GM12865 (cell line): Measurements from ENCODE around the gene RBMS1.

Source experiments
- DNase-seq: peaks from one replicate; pipeline ENCODE4 v3.0.0; 2010; ENCODE audit warnings: low read depth
- H3K4me3 ChIP-seq: 2 replicates; pipeline ENCODE4 v1.5.1; 2011; ENCODE audit warnings: mild to moderate bottlenecking, low read depth, low read length, control low read depth
- TF ChIP-seq, protein P1 (sequence below): IDR thresholded peaks from 2 replicates; pipeline ENCODE4 v1.5.1; 2011; ENCODE audit warnings: low read length, control low read depth, low read depth, inconsistent platforms; ENCODE audit not compliant: insufficient read depth; ENCODE audit errors: missing control alignments

RBMS1 gene

DNA sequence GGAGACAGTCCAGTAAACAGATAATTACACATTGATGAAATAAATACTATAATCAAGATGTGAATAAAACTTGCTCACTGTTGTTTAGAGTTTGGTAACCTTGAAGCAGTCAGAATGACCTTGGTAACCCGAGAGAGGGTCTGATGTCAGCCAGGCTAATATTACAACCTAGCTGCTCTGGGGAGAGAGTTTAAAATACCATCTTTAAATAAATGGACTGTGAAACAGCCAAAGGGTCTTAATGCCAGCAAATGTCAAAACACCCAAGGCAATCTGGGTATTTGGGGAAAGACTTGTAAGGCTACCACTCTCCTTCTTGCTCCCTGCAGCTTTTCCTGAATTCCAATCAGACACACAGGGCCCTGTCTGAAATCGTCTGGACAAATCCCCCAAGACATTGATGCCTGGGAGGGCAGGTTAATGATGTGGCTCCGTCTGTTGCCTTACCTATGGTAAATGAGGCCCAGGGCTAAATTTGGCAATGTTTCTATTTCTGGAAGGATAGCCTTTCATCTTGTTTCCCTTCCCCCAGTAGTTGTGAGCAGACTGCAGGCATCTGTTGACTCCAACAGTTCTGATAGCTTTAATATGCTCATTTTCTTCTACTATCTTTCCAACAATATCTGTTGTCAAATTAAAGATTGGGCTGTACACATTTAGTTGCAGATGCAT lies 250.6 kb downstream of the RBMS1 start:
- TF ChIP-seq, protein P1, sequence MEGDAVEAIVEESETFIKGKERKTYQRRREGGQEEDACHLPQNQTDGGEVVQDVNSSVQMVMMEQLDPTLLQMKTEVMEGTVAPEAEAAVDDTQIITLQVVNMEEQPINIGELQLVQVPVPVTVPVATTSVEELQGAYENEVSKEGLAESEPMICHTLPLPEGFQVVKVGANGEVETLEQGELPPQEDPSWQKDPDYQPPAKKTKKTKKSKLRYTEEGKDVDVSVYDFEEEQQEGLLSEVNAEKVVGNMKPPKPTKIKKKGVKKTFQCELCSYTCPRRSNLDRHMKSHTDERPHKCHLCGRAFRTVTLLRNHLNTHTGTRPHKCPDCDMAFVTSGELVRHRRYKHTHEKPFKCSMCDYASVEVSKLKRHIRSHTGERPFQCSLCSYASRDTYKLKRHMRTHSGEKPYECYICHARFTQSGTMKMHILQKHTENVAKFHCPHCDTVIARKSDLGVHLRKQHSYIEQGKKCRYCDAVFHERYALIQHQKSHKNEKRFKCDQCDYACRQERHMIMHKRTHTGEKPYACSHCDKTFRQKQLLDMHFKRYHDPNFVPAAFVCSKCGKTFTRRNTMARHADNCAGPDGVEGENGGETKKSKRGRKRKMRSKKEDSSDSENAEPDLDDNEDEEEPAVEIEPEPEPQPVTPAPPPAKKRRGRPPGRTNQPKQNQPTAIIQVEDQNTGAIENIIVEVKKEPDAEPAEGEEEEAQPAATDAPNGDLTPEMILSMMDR = no peak
- DNase-seq = no peak
- H3K4me3 ChIP-seq = no peak overlapping the region

DNA sequence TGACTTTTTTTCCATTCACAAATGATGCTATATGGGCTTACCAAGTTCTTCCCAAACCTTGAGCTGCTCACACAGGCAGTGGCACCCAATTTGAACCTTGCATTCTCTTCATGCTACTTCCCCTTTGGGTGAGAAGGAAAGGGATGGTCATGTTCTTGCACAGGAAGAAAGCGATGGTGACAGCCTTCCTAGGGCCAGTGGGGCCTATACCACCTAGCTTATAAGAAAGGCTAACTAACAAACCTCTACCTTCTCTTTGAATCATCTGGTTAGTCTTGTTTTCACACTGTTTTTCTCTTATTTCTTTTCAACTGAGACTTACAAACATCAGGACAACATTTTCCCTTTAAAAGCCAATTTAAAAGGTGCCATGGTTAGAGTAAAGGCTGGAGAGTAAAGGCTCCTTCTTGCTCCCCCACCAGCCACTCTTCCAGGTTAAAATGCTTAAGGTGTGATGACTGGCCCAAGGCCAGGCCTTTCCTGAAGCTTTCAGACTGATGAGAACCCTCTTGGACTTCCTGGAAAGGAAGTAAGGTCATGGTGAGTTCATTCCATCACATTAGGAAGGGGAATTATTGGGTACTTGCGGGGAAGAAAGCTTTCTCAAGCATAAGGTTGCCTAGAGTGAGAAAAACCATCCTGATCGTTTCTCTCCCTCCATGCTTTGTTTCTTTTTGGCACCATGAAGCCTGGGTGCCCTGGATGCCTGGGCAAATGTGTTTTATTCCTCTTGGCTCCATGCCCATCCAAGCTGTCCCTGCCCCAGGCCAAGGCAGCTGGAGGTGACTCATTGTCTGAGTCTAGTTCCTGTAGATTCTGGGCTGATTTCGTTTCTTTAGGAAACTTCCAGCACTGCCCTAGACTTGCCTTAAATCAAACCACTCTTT lies 252.1 kb downstream of the RBMS1 start:
- DNase-seq = no peak
- no peak overlapping the region for H3K4me3 ChIP-seq
- TF ChIP-seq, protein P1 = no peak

DNA sequence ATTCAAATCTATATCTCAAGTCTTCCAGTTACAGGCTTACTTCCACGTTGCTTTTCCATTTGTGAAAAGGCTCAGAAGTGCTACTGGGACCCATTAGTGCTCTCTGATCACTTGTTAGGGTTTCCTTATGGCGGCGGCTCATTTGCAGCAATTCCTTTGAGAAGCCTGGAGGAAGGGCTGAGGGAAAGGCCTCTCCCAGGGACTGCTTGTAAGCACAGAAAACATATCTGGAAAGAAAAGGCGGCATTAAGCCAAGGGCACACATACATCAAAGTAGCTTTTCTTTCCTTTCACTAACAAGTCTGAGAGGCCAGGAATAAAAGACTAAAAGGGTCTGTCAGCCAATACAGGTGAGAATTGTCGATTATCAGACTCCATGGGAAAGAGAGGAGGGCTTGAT lies 254.2 kb downstream of the RBMS1 start:
- no peak for DNase-seq
- no peak overlapping the region for H3K4me3 ChIP-seq
- TF ChIP-seq, protein P1 = no peak

DNA sequence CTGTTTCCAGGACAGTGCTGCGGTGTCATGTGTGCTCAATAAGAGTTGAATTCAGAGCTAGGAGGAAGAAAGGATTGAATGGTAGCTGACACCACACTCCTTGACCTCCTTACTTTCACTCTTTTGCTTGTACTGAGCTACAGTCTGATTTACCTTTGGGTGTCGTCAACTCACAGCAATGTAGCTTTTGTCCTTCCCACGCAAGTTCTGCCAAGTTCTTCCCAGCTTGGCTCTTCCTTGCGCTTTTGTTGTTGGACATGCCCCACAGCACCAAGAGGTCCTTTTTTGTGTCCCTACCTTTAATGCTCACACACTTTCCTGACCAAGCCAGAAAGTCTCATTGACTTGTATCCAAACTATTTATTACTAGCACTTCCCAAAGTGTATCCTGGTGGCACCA lies 255.2 kb downstream of the RBMS1 start:
- H3K4me3 ChIP-seq = no peak overlapping the region
- no peak for DNase-seq
- TF ChIP-seq, protein P1 = no peak

DNA sequence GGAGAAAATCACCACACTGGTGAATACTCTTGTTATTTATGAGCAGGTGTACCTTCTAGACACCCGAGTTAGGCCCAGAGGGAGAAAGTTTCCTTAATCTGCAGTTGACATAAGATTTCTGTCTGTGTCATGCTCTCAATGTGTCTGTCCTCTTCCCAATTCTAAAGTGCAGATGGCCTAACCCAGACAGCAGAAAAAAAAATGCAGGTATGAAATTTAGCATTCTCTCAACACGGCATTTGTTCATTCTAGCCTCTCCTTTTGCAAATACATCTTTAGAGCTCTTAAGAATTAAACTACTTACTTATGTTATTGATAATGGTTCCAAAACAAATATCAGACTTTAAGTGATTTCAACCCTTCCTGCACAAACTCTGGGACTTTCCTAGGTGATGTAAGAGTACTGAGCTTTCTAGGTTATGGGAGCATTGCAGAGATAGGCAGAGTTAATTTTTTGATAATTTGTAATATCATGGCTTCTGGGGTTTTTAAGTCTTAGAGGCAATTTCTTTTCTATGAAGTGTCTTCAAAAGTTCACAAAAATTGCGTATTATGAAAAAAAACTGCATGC lies 260.6 kb downstream of the RBMS1 start:
- no peak for DNase-seq
- TF ChIP-seq, protein P1 = no peak
- H3K4me3 ChIP-seq = no peak overlapping the region

DNA sequence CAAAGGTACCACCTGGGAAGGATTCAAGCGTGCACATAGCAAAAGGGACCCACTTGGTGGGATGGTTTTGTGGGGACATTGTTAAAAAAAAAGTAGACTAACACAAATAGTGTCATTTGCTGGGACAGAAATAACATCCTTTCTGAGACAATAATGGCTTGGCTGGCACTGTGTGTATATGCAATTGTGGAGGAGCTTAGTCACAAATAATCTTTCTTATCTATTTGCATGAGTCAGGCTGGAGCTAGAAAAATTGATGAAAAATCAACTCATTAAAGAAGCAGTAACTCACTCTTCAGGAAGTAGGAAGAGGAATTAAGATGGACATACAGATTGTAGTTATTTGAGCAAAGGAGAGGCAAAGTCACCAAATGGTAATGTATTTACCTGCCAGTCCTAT lies 264.0 kb downstream of the RBMS1 start:
- no peak overlapping the region for H3K4me3 ChIP-seq
- TF ChIP-seq, protein P1 = no peak
- DNase-seq = no peak
